ENCODE measurements around the gene GRB10.

- TF ChIP-seq CTCF (IDR thresholded peaks at IDR 0.05) (no peak), POLR2A (IDR thresholded peaks at IDR 0.05) (no peak)
Measured at GRCh38 chr7:50690541-50691011, 92.1 kb downstream of the GRB10 start.
